ENCODE data around the gene ATP2C2. TPM values are rescaled to one million over a fixed set of nuclear protein-coding genes. Genes with fewer than 3 reads are reported as not detected.

Gene ATP2C2
- total RNA-seq, 1 experiment from 2014 or later, result not detected

DNA sequence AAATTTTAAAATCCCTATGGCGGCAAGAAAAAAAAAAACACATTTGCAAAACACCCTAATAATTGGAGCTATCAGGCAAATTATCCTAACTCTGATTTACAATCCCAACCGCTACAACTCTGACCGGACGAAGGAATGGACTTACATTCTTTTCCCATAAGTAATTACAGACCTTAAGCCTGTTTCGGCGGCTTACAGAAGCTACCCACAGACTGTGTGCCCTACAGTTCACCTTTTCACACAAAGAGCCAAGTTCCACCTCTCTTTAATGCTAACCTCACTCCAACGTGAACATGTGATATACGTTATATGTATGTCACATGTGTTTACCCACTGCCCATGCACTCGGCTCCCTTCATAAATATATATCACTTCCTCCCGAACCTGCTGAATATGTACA lies 144.8 kb downstream of the ATP2C2 start:
- no peak overlapping the region for H3K4me3 Mint-ChIP-seq (ENCODE audit: unreplicated experiment)
- intact Hi-C loops (cut with micrococcal nuclease), result no loop called here
- BruUV-seq (replicated peaks), result no TSS peak
- H3K4me1 Mint-ChIP-seq (ENCODE audit: insufficient read depth, unreplicated experiment), result no peaks in the 10 kb centered on the region
- ChIA-PET POLR2A (interaction anchor here (0.6 kb wide), 1 partner anchor 106 kb away, joined by 3 read pairs; no protein-coding TSS in a partner anchor), CTCF (interaction anchor here (0.6 to 4.2 kb wide), 11 partner anchors 20 to 732 kb away, joined by 3 to 56 read pairs (median 4); no protein-coding TSS in a partner anchor)
- H3K9me3 Mint-ChIP-seq (ENCODE audit: unreplicated experiment), result no peaks in the 10 kb centered on the region
- H3K27me3 Mint-ChIP-seq (ENCODE audit: insufficient read depth, unreplicated experiment), result no peaks in the 10 kb centered on the region
- TF ChIP-seq, protein P1, sequence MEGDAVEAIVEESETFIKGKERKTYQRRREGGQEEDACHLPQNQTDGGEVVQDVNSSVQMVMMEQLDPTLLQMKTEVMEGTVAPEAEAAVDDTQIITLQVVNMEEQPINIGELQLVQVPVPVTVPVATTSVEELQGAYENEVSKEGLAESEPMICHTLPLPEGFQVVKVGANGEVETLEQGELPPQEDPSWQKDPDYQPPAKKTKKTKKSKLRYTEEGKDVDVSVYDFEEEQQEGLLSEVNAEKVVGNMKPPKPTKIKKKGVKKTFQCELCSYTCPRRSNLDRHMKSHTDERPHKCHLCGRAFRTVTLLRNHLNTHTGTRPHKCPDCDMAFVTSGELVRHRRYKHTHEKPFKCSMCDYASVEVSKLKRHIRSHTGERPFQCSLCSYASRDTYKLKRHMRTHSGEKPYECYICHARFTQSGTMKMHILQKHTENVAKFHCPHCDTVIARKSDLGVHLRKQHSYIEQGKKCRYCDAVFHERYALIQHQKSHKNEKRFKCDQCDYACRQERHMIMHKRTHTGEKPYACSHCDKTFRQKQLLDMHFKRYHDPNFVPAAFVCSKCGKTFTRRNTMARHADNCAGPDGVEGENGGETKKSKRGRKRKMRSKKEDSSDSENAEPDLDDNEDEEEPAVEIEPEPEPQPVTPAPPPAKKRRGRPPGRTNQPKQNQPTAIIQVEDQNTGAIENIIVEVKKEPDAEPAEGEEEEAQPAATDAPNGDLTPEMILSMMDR (IDR thresholded peaks at IDR 0.05; ENCODE audit: unreplicated experiment), result no peak
- H3K36me3 Mint-ChIP-seq (ENCODE audit: insufficient read depth, unreplicated experiment), result no peaks in the 10 kb centered on the region
- H3K27ac Mint-ChIP-seq (ENCODE audit: low read depth, unreplicated experiment), result no peak overlapping the region
- DNase-seq (ENCODE audit: unreplicated experiment), result no peak

DNA sequence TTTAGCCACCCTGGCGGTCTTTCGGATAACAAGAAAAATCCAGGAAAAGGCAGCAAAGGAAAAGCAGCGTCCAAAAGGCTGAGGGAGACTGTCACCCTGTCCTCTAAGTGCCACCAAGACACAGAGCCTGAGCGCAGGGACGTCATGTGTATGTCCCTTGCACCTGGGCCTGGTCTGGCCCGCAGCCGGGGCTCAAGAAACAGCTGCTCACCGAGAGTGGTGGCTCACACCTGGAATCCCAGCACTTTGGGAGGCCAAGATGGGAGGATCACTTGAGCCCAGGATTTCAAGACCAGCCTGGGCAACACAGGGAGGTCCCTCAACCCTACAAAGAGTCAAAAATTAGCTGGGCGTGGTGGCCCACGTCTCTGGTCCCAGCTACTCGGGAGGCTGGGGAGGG lies 145.3 kb downstream of the ATP2C2 start:
- no peaks in the 10 kb centered on the region for H3K27me3 Mint-ChIP-seq (ENCODE audit: insufficient read depth, unreplicated experiment)
- H3K4me3 Mint-ChIP-seq (ENCODE audit: unreplicated experiment), result no peak overlapping the region
- ChIA-PET POLR2A (interaction anchor here (0.6 kb wide), 1 partner anchor 105 kb away, joined by 3 read pairs; no protein-coding TSS in a partner anchor), CTCF (interaction anchor here (0.6 to 4.2 kb wide), 11 partner anchors 11 to 731 kb away, joined by 3 to 56 read pairs (median 4); no protein-coding TSS in a partner anchor)
- TF ChIP-seq, protein P1 (IDR thresholded peaks at IDR 0.05; ENCODE audit: unreplicated experiment), result no peak
- no peaks in the 10 kb centered on the region for H3K9me3 Mint-ChIP-seq (ENCODE audit: unreplicated experiment)
- no peaks in the 10 kb centered on the region for H3K4me1 Mint-ChIP-seq (ENCODE audit: insufficient read depth, unreplicated experiment)
- intact Hi-C loops (cut with micrococcal nuclease), result no loop called here
- H3K36me3 Mint-ChIP-seq (ENCODE audit: insufficient read depth, unreplicated experiment), result no peaks in the 10 kb centered on the region
- H3K27ac Mint-ChIP-seq (ENCODE audit: low read depth, unreplicated experiment), result no peak overlapping the region
- BruUV-seq (replicated peaks), result no TSS peak
- DNase-seq (ENCODE audit: unreplicated experiment), result no peak

Other genes starting within 250 kb of the ATP2C2 start
- gene HSDL1, start 223.4 kb upstream of the ATP2C2 start, total RNA-seq (2022), result 13.3 and 20.9 TPM in 2 replicates
- gene DNAAF1, start 223.2 kb upstream of the ATP2C2 start, total RNA-seq (2022), result not detected in 2 replicates
- 29.3 and 35.1 TPM in 2 replicates for gene TAF1C, start 181.5 kb upstream of the ATP2C2 start, total RNA-seq (2022)
- gene ADAD2, start 177.4 kb upstream of the ATP2C2 start, total RNA-seq (2022), result not detected in 2 replicates
- not detected in 2 replicates for gene KCNG4, start 128.5 kb upstream of the ATP2C2 start, total RNA-seq (2022)
- gene WFDC1, start 73.7 kb upstream of the ATP2C2 start, total RNA-seq (2022), result not detected in 2 replicates
- 62.3 and 66.8 TPM in 2 replicates for gene MEAK7, start 136.1 kb downstream of the ATP2C2 start, total RNA-seq (2022)
- 151 and 269 TPM in 2 replicates for gene COTL1, start 249.5 kb downstream of the ATP2C2 start, total RNA-seq (2022)

All from MCF 10A (cell line).